Activated T-helper 1 cell treated with anti-CD3 and anti-CD28 coated beads, Interleukin-2, amount 50 U/mL, for 16 hours (primary cell): ENCODE measurements around the gene ADIG.

Source experiments
- DNase-seq, 2 donors: peaks; one replicate each; pipeline ENCODE4 v3.0.0-alpha.2; 2020; ENCODE audit warnings: low read depth in 1 of 2, low spot score in 1 of 2

Gene ADIG

GRCh38 chr20:38581013-38581412 is at the start of gene ADIG:
Gene ADIG (plus strand): TSS chr20:38581197. CDS start chr20:38581251, 54 bp downstream.
- DNase-seq, result no peak

DNA sequence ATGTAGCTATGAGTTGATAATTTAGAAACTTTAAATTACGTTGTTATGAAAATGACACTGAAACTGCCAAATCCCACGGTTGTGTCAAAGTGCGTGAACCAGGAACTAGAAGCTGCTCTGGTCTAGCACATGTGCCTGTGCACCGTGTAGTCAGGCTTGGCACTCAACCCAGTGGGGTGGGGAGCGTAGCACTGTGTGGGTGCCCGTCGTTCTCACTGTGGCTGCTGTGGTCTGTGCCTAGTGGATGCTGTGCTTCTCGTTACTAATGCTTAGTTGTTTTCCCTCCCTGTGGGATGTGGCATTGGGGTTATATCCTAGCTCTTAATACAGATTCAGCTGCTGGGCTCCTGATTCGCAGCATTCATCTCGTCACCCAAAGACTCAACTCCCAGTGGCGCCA is 46.2 kb upstream of the ADIG start:
- no peak for DNase-seq

GRCh38 chr20:38536310-38536709 is 44.7 kb upstream of the ADIG start:
- no peak for DNase-seq

DNA sequence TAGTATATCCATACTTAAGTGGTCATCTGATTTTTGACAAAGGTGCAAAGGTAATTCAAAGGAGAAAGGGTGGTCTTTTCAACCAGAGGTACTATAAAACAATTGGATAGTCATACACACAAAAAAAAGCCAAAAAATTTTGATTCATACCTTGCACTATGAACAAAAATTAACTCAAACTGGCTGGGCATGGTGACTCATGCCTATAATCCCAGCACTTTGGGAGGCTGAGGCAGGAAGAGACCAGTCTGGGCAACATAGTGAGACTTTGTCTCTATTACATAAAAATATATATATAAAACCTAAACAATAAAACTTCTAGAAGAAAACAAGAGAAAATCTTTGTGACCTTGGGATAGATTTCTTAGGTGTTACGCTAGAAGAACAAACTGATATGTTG is 43.8 kb upstream of the ADIG start:
- DNase-seq, result no peak

DNA sequence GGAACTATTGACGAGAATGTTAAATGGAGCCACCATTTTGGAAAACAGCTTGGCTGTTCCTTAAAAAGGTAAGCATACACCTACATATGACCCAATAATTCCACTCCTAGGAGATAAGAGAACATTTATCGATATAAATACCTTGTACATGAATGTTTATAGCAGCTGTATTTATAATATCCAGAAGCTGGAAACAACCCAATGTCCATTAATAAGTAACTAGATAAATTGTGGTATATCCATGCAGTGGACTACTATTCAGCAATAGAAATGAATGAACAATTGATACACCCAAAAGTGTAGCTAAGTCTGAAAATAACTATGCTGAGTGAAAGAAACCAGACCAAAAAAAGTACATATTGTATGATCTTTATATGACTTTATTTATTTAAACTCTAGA is 42.2 kb upstream of the ADIG start:
- DNase-seq, result no peak

GRCh38 chr20:38543014-38543906 is 37.7 kb upstream of the ADIG start:
- no peak for DNase-seq

- DNase-seq, result no peak
Measured at GRCh38 chr20:38545771-38546170, 35.2 kb upstream of the ADIG start.

DNA sequence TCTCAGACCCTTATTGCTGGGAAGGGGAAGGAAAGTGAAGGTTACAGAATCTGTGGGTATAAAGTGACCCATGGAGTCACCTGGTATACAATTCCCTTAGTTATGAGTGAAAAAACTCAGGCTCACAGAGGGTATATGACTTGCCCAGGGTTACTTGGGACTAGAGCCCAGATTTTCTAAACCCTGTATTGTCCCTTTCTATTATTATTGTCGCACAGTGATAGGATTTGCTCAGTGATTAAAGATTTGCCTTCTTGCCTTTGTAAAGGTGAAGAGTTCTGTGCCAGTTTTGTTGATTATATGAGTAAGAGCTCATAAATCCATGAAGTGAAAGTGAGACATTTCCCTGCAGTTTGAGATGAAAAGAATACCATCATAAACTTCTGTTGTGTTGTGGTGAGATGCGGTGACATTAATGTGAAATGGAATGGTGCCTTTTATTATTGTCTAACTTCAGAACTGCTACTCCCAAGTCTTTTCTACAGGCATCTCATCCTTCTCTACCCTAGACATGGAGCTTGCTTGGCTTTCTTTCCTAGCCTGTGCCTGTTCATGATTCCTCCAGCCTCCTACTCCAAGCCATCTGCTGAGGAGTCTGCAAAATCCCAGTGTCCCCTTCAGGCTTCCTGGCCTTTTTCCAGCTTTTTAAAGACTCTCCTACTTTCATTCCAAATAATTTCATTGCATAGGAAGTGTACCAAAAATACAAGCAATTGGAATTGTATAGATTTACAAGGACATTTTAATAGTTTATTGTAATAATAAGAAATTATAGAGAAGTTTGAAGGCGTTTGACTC is 33.5 kb upstream of the ADIG start:
- no peak for DNase-seq

DNA sequence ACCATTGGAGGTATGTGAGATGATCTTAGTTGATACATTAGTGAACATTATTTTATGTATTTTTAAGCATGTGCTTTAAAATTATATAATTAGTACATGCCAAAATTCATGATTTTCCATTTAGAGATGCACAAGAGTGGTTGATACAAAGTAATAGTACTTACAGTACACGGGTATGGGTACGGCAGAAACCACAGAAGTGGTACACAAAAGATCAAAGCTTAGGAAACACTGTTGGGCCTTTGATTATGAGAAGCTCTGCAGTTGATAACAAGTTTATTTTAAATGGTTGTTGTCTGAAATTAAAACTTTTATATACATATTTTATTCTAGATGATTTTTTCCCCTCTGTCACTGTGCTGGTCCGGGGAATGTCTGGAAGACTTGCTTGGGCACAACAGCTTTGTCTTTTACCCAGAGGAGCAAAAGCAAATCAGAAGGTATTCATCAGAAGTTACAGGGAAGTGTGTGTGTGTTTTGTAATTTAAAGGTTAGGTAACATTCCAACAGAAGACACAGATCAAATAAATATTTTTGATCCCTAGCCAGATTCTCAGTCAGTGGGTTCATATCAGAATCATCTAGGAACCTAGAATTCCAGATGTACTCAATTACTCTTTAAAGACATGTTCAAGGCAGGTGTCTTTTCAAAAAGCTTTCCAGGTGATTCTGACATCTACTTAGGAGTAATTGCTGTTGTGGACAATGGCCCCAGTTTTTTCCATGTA is 32.5 kb upstream of the ADIG start:
- no peak for DNase-seq

GRCh38 chr20:38550274-38550673 is 30.7 kb upstream of the ADIG start:
- DNase-seq, result no peak

- no peak for DNase-seq
Measured at GRCh38 chr20:38551056-38551626, 29.9 kb upstream of the ADIG start.

DNA sequence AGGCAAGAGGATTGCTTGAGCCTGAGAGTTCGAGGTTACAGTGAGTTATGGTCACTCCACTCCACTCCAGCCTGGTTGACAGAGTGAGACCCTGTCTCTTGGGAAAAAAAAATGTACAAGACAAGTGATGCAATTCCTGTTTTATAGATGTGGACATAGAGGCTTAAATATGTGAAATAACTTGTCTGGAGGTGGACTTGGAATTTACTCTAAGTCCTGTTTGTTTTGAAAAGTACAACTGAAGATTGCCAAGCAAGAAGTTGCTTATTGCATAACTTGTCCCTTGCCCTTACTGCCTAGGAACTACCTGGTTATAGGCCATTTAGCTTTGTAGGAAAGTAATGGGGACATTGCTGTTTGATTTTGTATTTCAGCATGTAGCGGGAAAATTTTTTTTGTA is 26.0 kb upstream of the ADIG start:
- DNase-seq, result no peak

DNA sequence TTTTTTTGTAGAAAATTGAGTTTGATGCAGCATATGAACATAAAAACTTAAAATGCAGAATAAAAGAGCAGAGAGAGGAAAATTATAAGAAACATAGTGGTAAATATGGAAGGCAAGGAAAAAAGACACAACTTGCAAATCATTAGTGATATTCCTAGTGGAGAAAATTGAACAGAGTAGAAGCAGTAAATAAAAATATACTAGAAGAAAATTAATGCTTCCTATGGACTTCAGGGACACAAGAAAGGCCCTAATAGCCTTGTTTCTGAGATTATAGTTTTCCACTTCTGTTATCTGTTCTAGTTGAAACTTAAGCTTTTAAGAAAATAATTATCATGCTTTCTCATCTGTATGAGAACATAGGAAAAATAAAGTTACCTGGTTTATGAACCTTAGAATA is 25.6 kb upstream of the ADIG start:
- DNase-seq, result no peak

DNA sequence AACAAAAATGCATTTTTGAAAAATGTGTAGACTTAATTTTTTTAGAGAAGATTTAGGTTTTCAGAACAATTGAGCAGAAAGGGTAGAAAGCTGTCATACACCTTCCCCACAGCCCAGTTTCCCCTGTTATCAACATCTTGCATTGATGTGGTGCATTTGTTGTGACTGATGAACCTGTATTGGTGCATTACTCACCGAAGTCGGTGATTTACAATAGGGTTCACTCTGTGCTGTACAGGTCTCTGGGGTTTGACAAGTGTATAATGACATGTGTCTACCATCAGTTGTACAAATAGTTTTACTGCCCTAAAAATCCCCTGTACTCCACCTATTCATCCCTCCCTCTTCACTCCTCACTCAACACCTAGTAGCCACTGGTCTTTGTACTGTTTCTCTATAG is 23.8 kb upstream of the ADIG start:
- DNase-seq, result no peak

DNA sequence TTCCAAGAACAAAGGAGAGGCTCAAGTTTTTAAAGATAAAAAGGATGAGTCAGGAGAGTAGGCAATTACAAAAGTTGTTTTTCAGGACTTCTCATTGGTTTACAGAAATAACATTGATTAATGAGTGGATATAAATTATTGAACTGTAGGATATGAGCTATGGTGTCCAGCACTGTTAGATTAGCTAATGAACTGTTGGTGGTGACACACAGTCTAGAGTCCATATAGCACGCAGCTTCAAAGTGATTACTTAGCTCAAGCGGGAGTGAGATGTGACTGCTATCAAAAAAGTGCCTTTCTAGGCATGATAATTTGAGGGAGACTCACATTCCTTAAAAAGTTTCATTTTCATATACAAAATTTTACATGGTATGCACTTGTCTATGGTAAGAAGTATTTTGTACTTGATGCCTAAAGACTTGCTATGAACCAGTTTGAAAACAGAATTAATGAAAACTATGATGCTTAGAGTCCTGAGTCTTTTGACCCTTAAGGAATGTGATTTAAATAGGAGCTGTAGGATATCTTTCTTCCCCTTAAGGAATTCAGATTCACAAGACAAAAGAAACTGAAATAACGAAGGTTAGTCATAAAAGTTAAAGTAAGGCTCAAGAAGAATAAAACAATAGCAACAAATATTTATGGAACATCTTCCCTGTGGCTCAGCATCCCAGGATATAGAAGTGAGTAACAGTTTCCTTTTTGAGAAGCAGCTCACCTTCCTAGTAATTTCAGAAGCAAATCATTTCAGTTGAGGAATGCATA is 22.2 kb upstream of the ADIG start:
- no peak for DNase-seq

- DNase-seq, result no peak
Measured at GRCh38 chr20:38559764-38560163, 21.2 kb upstream of the ADIG start.

GRCh38 chr20:38563802-38564431 is 17.1 kb upstream of the ADIG start:
- DNase-seq, result no peak

GRCh38 chr20:38564680-38565079 is 16.3 kb upstream of the ADIG start:
- DNase-seq, result no peak

- DNase-seq, result no peak
Measured at GRCh38 chr20:38566036-38566598, 14.9 kb upstream of the ADIG start.
